Left renal cortex interstitium (tissue), 4 donors: ENCODE data around the gene OLFML2B. TPM values are rescaled to one million over a fixed set of nuclear protein-coding genes. Genes with fewer than 3 reads are reported as not detected.
"Not testable (repeated sequence)": the region's sequence is repeated elsewhere in the genome, so short reads cannot be mapped to it uniquely, and the experiment has no call there.

ENCODE experiments used
- DNase-seq, 4 donors: peaks; one replicate each; pipeline ENCODE4 v3.0.0-alpha.2; 2013; ENCODE audit warnings: low read depth in 4 of 4, low spot score in 2 of 4, missing footprints in 1 of 4
- polyA plus RNA-seq, 4 donors: library from polyadenylated mRNA; unstranded; fragments of 120-200 nt; gene quantifications; one replicate each; pipeline ENCODE4 v1.2.1, GENCODE V29; 2013; ENCODE audit not compliant: insufficient read length in 4 of 4

Gene OLFML2B
- polyA plus RNA-seq = 10 to 100 TPM in 3 of 4 donors, 1 to 10 TPM in 1; 7.6 to 13.6 (median 11.0) TPM

DNA sequence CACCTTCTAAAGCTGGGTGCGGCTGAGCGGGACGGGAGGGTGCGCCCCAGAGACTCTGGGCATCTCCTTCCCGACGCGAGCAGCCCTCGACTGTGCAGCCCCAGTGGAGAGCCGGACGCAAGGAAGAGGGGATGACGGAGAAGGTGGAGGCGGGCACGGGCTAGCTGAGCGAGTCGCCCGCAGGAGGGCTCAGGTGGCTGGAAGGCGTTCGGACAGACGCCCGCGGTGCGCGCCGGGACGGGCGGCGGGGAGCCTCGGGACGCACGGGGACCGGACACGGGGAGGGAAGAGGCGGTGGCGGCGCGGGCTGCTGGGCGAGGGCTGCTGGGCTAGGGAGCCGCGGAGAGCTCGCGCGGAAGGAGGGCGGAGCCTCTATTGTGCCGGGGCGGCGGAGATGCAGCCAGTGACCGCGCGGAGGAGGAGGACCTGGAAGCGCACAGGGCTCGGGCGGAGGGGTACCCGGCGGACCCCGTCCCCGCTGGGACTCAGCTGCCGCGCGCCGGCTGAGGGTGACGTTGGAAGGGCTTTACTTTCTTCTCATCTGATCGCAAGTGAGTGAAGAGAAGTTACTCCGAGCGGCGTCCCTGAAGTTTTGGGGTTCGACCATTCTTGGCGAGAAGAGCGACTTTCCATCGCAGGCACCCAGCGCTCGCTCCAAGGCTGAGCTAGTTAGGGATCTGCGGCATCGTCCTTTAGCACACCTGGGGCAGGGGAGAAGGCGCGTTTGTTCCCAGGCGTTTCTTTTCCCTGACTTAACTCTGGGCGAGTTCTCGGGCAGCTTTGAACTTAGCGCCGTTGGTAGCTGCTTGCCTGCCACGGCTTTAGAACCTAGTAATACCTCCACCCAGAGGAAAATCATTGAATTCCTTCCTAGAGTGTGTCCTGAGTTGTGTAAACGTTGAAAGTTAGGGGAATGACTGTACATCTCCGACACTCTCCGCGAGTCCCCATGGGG is at the start of gene OLFML2B:
OLFML2B (minus strand) TSS at position 323 of the 955 bp plus-strand sequence. CDS start 439 bp downstream, outside the sequence.
- no peak for DNase-seq

DNA sequence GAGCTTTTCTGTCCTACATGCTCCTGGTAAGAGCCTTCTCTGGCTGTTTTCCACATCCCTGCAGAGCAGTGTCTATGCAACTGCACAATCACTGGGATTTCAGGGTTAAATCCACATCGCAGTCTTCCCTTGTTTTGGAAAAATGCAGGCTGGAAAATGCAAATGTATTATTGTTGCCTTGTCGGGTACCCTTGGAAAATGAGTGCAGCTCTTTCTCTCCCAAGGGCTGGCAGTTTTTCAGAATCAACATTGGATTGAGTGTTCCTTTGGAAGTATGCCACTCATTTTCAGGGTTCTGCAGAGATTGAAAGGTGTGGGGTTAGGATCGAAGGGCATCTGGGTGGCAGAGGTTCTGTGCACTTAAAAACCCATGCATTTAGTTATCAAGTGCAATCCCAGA is 49.1 kb upstream of the OLFML2B start:
- DNase-seq = no peak

DNA sequence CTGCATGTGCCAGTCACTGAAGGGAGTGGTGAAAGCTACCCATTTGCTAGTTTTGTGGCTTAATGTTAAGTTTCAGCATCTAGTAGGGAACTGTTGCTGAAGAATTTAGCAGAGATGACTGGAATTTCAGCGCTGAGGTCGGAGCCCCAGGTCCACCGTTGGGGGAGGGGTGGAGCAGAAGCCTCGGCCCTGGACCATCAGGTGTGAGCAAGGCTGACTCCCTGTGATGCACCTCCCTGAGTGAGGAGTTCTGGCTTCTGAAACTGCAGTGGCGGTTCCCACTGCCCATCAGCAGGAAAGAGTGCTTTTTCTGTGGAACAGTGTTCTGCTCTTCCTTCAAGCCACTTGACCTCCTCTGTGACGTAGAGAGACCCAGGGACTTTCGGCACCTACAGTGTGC is 47.2 kb upstream of the OLFML2B start:
- DNase-seq = no peak

DNA sequence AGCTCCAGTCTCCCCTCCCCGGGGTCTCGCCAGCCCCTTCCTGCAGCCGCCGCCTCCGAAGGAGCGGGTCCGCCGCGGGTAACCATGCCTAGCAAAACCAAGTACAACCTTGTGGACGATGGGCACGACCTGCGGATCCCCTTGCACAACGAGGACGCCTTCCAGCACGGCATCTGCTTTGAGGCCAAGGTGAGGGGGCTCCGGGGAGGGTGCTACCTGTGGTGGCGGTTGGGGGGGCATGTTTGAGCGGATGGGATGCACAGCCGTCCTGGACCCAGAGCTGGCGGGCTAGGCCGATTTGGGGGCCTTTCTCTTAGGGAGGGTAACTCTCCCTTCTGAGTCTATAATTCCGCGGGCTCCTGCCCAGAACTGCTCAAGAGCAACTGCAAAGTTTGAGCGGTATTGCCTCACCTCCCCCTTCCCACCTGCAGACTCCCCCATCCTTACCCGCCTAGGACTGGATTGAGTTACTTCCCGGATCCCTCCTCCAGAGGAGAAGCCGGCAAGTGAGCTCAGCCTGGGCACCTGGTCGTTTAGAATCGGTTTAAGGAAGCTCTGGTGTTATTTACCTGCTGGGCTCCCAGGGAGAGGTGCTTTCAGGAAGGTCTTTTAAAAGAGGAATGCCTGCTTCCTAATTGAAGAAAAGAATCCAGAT is 46.6 kb upstream of the OLFML2B start:
- DNase-seq = peak in 1 of 4 donors; percentile 37

DNA sequence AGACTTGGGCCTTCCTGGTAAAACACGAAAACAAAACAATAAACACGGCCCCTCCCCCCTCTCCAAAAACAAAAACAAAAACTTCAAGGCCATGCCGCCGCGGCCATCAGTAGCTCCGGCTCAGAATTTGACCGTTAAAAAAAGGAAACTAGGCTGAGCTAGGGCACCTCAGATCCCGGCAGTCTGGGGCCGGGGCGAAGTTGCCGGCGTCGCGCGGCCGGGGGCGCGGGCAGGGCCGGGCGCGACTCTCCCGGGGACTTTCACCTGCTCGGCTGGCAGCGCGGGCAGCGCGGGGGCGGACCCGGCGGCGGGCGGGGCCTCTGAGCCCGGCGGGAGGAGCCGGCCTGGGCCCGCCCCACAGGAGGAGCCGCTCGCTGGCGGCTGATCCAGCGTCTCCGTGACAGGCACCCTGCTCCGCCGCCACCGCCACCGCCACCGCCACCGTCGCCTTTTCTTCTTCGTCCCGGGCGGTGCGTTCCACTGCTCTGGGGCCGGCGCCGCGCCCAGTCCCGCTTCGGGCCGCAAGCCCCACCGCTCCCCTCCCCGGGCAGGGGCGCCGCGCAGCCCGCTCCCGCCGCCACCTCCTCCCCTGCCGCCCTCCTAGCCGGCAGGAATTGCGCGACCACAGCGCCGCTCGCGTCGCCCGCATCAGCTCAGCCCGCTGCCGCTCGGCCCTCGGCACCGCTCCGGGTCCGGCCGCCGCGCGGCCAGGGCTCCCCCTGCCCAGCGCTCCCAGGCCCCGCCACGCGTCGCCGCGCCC is 45.8 kb upstream of the OLFML2B start, which contains the start of gene NOS1AP:
NOS1AP (plus strand) TSS at position 358 of the 760 bp plus-strand sequence. CDS start 487 bp downstream, outside the sequence.
- peak in 2 of 4 donors; percentile 65 for DNase-seq

DNA sequence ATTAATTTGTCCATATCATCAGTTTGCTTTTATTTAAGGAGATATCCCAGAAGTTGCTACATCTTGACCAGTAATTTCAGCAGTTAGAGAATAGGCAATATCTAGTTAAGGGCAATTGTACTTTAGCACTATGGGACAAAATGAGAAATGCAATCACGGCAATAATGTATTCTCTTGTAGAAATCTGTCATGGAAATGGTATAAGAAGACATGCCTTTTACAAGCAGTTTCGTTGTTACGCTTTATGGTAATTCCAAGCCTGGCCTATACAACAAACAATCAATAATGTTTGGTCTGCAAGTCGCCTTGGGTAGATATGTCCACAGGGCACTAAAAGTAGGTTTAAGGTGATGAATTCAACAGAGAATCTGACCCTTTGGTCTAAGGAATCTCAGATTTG is 44.6 kb upstream of the OLFML2B start:
- no peak for DNase-seq

DNA sequence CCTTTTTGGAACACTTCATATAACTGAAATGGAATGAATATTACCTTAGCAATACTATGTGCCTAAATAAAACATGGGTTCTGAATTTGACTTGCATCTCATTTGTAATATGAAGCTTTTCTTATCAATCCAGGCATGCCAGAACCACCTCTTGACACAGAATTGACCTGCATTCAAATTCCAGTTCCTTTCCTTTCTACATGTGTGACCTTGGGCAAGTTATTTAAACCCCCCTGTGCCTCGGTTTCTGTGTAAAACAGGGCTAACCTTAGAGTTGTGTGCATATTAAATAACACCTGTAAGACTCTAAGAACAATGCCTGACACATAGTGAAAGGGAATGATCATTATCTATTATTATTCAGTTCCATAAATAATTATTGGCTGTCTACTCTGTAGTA is 43.8 kb upstream of the OLFML2B start:
- DNase-seq = no peak

DNA sequence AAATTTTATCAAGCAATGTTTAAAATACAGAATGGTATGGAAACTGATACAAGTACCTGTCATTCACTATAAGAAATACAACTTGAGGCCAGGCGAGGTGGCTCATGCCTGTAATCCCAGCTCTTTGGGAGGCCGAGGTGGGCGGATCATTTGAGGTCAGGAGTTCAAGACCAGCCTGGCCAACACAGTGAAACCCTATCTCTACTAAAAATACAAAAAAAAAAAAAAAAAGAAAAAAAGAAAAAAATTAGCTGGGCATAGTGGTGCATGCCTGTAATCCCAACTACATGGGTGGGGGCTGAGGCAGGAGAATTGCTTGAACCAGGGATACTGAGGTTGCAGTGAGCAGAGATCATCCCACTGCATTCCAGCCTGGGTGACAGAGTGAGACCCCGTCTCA is 43.2 kb upstream of the OLFML2B start:
- not testable (repeated sequence) for DNase-seq

DNA sequence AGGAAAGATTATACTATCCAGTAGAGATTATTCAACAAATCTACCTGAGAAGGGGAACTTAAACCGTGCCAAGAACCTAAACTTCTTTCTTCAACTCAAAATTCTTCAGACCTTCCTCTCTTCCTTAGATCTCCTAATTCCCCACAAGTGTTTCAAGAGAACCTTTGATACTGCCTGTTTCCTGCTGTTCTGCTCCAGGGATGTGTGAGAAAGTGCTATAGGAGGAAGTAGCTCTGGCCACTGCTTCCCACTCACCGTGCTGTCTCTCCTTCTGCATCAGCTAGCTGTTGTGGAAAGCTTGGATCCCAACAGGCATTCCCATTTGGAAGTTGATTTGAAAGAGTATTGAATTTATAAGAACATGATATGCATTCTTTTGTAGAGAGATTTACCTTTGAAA is 41.3 kb upstream of the OLFML2B start:
- no peak for DNase-seq

DNA sequence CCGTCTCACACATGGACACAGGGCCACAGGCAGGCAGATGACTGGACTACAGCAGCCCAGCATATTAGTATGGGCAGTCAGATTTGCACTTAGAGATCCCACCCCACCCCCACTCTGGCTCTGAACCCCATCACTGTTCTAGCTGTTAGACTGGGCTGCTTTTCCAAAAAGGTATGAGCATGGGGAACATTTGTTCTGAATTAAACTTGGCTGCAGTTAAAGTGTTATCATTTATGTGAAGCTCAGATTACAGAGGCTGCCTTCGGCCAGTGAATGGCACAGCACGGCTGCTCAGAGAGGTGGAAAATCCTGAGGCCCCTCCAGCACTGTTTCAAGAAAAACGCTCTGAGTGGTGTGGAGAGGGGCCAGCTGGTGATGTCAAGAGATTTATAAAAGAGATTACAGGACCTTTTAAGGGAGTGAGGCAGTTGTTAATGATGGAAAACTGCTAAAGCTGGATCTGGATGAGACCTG is 38.9 kb upstream of the OLFML2B start:
- peak in 1 of 4 donors; percentile 32 for DNase-seq

DNA sequence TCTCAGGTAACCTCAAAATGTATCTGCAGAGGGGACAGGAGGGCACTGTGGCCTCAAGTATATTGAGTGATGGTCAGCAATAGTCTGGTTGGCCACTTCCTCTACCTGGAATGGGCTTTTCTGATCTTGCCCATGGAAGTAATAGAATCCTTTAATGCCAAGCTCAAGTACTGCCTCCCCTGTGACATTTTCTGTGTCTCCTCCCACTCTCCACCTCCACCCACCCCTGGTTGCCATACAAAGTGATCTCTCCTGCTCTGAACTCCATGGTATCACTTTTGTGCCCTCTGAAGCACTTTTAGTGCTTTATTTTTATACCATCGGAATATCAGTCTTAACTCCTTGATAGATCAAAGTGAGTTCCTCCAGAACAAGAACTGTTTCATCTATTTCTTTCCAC is 36.6 kb upstream of the OLFML2B start:
- DNase-seq = no peak

DNA sequence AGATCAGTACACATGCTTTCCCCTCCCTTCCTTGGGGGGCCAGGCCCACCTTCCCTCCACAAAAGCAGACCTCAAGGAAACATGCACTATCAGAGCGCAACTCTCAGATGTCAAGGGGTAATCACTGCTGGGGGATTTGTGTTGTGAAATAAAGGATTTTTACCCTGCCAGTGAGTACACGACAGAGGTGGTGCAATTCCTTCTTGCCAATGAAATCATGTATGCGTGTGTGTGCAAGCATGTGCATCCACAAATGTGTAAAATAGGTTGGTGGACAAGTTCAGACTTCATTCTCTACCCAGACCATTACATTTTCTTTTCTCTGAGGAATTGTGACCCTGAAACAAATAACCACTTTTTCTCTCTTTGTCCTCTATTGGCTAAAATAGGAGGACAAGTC is 36.1 kb upstream of the OLFML2B start:
- DNase-seq = no peak

DNA sequence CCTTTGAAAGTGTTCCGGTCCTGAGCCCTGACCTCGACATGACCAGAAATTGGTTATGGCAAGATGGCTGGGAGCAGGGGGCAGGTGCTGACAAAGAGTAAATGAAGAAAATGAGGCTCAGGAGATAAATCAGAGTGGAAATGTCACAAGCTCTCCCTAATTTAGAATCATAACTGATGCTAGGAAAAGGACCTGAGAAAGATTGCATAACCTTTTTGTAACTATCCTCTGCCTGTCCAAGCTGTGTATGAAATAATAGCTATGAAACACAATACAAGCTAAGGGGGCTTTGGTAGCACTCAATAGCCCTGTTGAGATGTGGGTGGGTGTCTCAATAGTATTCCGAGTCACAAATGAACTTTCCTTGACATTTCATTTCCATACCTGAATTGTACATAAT is 32.9 kb upstream of the OLFML2B start:
- no peak for DNase-seq

DNA sequence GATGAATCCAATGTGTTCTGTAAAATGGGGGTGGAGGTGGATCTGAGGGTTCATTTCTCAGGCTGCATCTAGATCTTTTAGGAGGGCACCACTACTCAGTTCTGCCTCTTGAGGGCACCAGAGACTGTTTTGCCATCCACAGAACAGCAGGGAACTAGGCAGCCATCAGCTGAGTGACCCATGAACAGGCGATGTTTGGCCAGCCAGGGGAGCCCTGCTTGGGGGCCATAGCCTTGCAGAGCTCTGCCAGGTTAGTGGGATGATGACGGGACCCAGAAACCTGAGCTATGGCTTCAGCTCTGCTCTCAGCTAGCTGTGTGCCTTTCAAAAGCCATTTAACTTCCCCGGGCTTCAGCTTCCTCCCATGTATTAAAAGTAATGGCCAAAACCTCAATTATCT is 32.4 kb upstream of the OLFML2B start:
- peak in 2 of 4 donors; percentile 40 to 66 for DNase-seq

DNA sequence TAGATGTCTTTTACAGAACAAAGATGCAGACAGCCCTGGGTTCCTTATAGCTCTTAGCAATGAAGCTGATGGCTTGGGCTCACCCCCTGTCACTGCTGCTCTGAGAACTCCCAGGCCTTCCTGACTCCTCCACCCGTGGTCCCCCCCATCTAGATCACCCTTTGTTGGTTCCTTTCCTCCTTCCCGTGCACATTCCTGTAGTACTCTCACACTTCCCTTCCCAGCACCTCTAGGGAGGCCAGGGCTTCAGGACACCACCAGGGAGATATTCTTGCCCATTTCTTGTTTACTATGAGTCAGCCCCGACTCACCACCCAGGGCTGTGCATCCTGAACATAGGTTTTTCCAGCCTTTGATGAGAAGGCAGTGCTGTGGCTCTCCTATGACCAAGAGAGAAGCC is 31.4 kb upstream of the OLFML2B start:
- DNase-seq = no peak

DNA sequence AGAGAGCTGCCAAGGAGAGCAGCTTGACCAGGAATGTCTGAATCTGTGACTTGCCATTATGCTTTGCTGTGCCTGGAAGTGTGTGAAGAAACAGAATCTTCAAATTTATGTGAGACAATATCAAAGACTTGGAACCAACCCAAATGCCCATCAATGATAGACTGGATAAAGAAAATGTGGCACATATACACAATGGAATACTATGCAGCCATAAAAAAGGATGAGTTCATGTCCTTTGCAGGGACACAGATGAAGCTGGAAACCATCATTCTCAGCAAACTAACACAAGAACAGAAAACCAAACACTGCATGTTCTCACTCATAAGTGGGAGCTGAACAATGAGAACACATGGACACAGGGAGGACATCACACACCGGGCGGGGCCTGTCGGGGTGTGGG is 30.3 kb upstream of the OLFML2B start:
- not testable (repeated sequence) for DNase-seq

DNA sequence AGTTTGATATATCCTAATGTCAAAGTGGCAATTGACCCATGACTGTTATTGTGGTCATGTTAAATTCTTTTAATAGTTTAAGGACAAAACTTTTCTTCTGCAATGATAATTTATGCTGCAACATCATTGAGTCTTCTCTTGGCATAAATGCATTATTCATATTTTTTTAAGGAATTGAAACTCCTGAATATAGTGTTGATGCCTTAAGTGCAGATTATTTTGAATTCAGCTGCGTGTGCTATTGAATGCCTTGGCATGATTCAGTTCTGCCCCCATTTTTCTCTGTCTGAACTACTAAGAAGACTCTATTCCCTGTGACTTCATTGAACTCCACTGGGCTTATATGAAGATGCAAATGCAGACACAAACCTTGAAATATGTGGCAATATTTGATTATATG is 23.3 kb upstream of the OLFML2B start:
- DNase-seq = no peak

DNA sequence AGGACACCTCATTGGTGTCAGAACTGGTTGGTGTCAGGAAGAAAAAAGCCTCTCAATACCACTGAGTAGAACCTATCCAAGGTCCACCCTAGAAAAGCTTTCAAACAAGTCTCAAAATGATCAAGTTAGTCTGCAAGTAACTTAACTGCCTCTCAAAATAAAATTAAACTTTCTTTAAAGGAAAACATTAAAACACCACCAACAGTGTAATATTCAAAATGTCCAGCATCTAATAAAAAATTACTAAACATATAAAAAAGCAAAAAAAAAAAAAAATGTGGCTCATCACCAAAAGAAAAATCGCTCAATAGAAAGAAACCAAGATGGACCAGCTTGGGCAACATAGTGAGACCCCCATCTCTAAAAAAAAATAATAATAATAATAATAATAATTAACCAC is 18.7 kb upstream of the OLFML2B start:
- no peak for DNase-seq

DNA sequence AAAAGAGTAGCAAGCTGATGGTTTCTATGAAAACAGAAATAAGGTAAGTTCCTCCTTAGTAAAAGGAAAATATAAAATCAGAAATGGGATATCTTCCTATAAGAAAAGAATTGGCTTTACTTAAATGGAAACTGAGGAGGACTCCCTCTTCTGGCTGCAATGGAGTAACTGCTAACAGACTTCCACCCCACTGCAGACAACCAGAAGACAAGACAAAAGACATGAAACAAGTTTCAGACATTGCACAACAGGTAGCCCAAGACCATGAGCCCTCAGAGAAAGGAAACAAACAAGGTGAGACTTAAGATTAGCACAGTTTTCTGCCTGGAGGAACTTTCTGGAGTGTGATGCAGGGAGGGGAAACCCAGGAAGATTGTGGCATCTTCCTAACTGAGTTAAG is 17.0 kb upstream of the OLFML2B start:
- DNase-seq = no peak

DNA sequence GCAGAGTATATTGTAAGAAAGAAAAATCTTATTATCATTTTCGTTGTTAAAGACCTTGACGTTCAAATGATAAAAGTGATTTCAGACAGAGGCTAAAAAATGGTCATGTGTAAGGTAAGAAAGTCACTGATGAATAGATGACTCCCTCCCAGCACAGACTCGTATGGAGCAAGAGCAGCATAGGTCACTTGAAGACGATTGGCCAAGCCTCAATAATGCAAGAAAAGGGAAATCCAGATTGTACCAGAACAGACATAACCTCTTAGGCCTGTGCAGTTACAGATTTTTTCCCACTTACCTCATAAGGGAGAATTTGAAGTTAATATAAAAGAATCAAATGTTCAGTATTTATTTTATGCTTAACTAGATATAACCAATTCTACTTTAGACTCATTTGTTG is 16.3 kb upstream of the OLFML2B start:
- no peak for DNase-seq

DNA sequence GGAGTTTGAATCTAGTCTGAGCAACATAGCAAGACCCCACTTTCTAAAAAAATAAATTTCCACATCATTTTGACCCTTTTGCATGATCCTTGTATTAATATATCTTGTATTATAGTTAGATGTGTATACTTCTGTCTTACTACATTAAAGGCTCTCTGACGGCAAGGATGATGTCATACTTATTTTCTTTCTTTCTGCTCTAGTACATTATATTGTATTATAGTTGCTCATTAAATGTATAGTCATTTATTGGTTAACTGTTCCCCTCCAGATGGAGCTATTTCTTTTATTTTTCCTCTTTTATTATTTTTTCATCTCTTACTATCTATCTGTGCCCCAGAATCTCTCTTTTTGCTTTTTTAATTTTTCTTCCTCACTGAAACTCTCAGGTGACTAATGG is 15.0 kb upstream of the OLFML2B start:
- no peak for DNase-seq
